ENCODE measurements around the gene ZNF821. TPM values are rescaled to one million over a fixed set of nuclear protein-coding genes. Genes with fewer than 3 reads are reported as not detected.

Gene ZNF821
- total and polyA plus RNA-seq, 2 of the 8 experiments (the other 6 are each of a cell fraction or from before 2014, with no cell fraction given), result 9.5 to 14.1 TPM

- TF ChIP-seq JUN (IDR thresholded peaks at IDR 0.05; ENCODE audit: low read depth, low read length) (no peak), EZH2 (IDR thresholded peaks at IDR 0.05; ENCODE audit: low read depth, low read length, severe bottlenecking) (no peak), ASH2L (IDR thresholded peaks at IDR 0.05; ENCODE audit: low read length) (peak; percentile 97), SIRT6 (IDR thresholded peaks at IDR 0.05; ENCODE audit: low read length) (no peak), KDM1A (IDR thresholded peaks at IDR 0.05; ENCODE audit: borderline replicate concordance, low read length) (no peak), EP300 (IDR thresholded peaks at IDR 0.05; ENCODE audit: borderline replicate concordance in 1 of 2, low read depth in 2 of 2, low read length in 2 of 2) (peak in 1 of 2 experiments; percentile 82; a peak in 1 of 3 replicates), SP1 (IDR thresholded peaks at IDR 0.05; ENCODE audit: low read depth, low read length) (peak; percentile 92), BRCA1 (IDR thresholded peaks at IDR 0.05; ENCODE audit: low read depth, low read length) (peak; percentile 34; the same call in 1 of the 2 replicates), POU5F1 (IDR thresholded peaks at IDR 0.05; ENCODE audit: low read depth, low read length) (no peak), CBX8 (IDR thresholded peaks at IDR 0.05; ENCODE audit: borderline replicate concordance, low read depth, low read length) (no peak), SP4 (IDR thresholded peaks at IDR 0.05; ENCODE audit: low read length) (peak; percentile 87; the same call in 1 of the 2 replicates), NRF1 (IDR thresholded peaks at IDR 0.05; ENCODE audit: low read depth, low read length) (no peak), POLR2A (IDR thresholded peaks at IDR 0.05; ENCODE audit: control extremely low read depth in 1 of 2, low read depth in 2 of 2, low read length in 2 of 2) (peak; percentile 89 to 95), SAP30 (IDR thresholded peaks at IDR 0.05; ENCODE audit: insufficient read depth, insufficient replicate concordance, low read length) (no peak), KDM4A (IDR thresholded peaks at IDR 0.05; ENCODE audit: low read depth, low read length, severe bottlenecking) (peak; percentile 100), RFX5 (IDR thresholded peaks at IDR 0.05; ENCODE audit: borderline replicate concordance, low read depth, low read length) (no peak), GTF2F1 (IDR thresholded peaks at IDR 0.05; ENCODE audit: borderline replicate concordance, low read depth, low read length) (no peak), RXRA (IDR thresholded peaks at IDR 0.05; ENCODE audit: insufficient read depth, low read depth, low read length) (0 out of 2 replicates have a peak, but pooled peaks have one; percentile 4)
- TF ChIP-seq, protein P1, sequence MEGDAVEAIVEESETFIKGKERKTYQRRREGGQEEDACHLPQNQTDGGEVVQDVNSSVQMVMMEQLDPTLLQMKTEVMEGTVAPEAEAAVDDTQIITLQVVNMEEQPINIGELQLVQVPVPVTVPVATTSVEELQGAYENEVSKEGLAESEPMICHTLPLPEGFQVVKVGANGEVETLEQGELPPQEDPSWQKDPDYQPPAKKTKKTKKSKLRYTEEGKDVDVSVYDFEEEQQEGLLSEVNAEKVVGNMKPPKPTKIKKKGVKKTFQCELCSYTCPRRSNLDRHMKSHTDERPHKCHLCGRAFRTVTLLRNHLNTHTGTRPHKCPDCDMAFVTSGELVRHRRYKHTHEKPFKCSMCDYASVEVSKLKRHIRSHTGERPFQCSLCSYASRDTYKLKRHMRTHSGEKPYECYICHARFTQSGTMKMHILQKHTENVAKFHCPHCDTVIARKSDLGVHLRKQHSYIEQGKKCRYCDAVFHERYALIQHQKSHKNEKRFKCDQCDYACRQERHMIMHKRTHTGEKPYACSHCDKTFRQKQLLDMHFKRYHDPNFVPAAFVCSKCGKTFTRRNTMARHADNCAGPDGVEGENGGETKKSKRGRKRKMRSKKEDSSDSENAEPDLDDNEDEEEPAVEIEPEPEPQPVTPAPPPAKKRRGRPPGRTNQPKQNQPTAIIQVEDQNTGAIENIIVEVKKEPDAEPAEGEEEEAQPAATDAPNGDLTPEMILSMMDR (IDR thresholded peaks at IDR 0.05; ENCODE audit: control extremely low read depth in 1 of 3, insufficient read depth in 1 of 3, low read depth in 1 of 3, low read length in 3 of 3), result peak in 1 of 3 experiments; percentile 2; a peak in 1 of 4 replicates
These were observed 38.1 kb downstream of the ZNF821 start, which contains the start of gene ATXN1L (continued) for GRCh38 chr16:71845639-71846430.
